ENCODE measurements around the gene SSBP3.
"Not testable (repeated sequence)": the region's sequence is repeated elsewhere in the genome, so short reads cannot be mapped to it uniquely, and the experiment has no call there.

The SSBP3 gene

DNA sequence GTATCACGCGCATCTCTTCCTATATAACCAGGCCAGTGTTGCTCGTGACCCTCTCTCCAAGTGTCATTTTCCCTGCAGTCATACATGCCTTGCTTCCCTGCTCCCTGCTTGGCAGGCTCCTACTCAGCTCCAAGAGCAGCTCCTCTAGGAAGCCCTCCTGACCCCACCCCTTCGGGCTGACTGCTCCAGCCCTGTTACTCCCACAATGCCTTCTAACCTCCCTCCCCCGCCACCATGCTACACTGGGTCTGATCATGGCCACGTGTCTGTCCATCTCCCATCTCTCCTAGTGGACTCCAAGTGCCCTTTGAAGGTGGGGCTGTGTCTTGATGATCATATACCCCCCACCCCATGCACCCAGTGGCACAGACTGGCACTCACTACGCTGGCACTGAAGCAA, 161.5 kb downstream of the SSBP3 start:
- no peak for DNase-seq (ENCODE audit: low spot score)

DNA sequence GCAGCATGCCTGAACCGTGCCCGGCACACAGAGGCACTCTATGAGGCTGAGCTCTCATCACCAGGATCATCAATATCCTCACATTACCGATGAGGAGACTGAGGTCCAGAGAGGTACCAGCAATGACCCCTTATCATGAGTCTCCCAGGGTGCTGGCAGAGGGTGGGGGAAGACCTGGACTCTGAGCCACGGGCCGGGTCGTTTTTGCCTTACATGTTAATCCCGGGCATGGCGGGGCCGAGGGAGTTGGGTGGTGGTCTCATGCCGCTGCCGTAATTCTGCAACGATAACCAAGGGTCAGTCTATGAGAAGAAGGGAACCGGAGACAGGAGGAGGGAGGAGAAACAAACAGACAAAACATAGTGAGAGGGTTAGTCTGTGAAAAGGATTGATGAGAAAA, 163.2 kb downstream of the SSBP3 start:
- no peak for DNase-seq (ENCODE audit: low spot score)

DNA sequence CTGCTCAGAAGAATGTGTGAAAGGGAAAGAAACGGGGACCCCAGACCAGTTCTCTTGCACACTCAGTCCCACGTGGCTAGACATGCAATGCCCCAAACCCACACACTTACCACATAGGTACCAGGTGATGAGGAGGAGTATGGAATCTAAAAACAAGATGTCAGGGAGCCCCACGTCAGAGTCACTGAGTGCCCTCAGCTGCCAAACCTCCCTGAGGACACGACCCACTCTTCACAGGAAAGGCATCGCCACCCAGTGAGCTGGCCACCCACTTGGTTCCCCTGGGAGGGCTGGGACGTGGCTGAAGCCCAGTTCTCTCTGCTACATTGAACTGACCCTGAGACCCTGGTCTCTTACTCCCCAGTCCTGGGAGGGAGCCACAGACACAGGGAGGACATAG, 164.8 kb downstream of the SSBP3 start:
- DNase-seq (ENCODE audit: low spot score), result no peak

DNA sequence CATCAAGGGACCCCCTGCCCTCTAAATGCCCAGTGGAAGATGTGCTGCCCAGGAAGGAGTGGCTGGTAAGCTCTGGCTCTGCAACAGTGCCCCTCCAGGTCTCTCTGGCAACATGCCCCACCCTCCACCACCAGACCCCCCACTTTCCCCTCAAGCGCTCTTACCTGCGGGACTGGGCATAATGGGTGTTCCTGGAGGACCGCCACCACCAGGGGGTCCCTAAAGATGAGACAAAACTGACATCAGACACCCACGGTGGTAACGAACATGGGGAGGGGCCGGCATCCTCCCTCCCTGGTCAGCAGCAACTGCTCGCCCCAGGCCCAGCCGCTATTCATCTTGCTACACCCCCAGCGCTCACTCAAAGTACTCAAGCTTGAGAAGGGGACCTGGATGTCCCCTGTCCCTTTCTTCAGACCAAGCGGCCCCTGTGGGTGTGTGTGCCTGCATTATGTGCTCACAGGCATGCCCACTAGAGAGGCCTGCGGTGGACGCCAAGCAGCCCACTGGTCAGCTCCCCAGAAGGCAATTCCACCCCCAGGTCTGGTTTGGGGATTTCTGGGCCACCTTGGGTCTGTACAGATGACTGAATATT, 165.4 kb downstream of the SSBP3 start:
- DNase-seq (ENCODE audit: low spot score), result no peak

GRCh38 chr1:54239631-54240031, 166.6 kb downstream of the SSBP3 start:
- DNase-seq (ENCODE audit: low spot score), result no peak

DNA sequence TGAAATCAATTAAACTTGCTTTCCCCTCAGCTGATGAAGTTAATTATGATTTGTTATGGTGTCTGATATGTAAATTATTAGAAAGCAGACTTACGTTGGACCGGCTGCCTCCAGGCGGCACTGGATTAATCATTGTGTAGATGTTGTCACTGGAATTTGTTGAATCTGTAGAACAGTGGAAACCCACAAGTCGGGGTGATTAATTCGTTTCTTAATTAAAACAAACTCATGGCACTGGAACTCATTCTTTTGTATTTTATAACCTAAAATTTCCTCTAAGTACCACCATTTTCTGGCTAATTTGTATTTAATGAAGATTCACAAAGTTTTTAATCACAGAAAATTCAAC, 167.2 kb downstream of the SSBP3 start:
- no peak for DNase-seq (ENCODE audit: low spot score)

DNA sequence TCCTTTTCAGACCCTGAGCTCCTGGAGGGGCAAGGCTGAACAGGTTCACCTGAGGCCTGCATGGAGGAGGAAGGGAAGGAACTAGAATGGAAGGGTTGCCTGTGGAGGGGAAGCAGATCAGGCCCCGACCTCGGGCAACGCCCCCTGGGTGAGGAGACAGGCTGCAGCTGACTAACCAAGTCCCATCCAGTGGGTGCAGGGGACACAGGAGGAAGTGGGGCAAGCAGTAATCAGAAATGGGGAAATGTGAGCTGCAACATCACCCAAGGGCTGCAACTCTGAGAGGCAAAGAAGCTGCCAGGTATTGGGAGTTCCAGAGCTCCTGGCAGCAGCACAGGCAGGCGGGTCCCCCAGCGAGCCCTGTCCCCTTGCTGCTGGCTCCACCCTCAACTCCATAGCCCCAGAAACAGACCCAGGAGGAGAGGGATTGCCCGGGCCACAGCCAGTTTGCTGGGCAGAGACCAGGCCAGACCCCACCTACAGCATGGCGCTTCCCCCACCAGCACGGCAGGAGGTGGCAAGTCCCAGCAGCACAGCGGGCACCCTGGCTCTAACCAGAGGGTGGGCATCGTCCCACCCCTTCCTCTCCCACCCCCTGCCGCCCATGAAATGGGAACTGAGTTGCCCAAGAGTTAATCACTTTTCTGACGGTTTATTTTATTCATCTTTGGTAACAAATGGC, 167.7 kb downstream of the SSBP3 start:
- DNase-seq (ENCODE audit: low spot score), result no peak

- DNase-seq (ENCODE audit: low spot score), result no peak
These were observed 168.6 kb downstream of the SSBP3 start for GRCh38 chr1:54237586-54237985.

GRCh38 chr1:54234284-54234683, 171.9 kb downstream of the SSBP3 start:
- DNase-seq (ENCODE audit: low spot score), result no peak

DNA sequence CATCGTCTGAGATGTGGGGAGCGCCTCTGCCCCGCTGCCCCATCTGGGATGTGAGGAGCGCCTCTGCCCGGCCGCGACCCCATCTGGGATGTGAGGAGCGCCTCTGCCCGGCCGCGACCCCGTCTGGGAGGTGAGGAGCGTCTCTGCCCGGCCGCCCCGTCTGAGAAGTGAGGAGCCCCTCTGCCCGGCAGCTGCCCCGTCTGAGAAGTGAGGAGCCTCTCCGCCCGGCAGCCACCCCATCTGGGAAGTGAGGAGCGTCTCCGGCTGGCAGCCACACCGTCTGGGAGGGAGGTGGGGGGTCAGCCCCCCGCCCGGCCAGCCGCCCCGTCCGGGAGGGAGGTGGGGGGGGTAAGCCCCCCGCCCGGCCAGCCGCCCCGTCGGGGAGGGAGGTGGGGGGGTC, 173.0 kb downstream of the SSBP3 start:
- not testable (repeated sequence) for DNase-seq (ENCODE audit: low spot score)

- peak; percentile 26 for DNase-seq (ENCODE audit: low spot score)
These were observed 175.5 kb downstream of the SSBP3 start for GRCh38 chr1:54230507-54231339.

DNA sequence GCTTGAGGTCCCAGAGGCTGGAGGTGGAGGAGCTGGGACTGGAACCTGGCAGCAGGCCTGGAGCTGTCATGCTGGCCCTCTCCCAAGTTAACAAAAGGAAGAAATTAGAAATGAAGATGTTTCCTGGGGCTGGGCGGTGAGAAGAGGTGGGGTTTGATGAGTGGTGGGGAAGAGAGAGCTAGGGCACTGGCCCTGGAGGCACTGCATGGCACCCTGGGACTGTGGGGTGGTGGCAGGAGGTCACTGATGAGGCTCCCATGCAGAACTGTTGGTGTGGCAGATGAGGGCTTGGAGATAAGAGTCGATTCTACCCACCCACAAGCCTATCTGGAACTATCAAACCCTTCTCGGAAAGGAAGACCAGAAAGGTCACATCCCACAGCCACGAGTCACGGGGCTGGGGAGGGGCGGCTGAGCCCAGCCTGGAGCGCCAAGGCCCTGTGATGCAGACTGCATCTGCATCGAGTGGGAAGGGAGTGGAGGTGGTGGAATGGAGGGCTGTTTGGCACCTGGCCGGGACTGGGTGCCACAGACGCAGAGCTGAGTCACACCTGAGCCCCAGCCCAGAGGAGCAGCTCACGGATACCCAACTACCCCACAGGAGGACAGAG, 176.8 kb downstream of the SSBP3 start:
- DNase-seq (ENCODE audit: low spot score), result peak; percentile 20

- no peak for DNase-seq (ENCODE audit: low spot score)
These were observed 177.5 kb downstream of the SSBP3 start for GRCh38 chr1:54228638-54229079.

- no peak for DNase-seq (ENCODE audit: low spot score)
These were observed 178.3 kb downstream of the SSBP3 start for GRCh38 chr1:54227891-54228310.

GRCh38 chr1:54227091-54227602, 179.0 kb downstream of the SSBP3 start:
- DNase-seq (ENCODE audit: low spot score), result no peak

GRCh38 chr1:54225986-54226559, 180.1 kb downstream of the SSBP3 start:
- no peak for DNase-seq (ENCODE audit: low spot score)

DNA sequence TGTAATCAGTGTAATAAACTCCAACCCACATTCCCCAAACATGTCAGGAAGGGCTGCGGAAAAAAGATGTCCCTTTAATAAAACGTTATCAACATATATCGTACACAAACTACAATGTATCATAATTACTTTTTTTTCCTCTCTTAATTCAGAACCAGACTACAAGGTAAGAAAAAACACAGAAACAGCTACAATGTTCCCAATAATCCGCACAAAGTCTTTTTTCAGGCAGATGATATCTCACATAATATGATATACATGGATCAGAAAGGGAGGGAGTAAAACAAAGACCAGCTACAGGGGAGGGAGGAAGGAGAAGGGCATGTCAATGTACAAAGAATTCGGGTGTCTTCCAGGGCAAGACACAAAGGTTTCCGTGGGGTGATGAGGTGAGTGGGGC, 180.8 kb downstream of the SSBP3 start:
- no peak for DNase-seq (ENCODE audit: low spot score)

DNA sequence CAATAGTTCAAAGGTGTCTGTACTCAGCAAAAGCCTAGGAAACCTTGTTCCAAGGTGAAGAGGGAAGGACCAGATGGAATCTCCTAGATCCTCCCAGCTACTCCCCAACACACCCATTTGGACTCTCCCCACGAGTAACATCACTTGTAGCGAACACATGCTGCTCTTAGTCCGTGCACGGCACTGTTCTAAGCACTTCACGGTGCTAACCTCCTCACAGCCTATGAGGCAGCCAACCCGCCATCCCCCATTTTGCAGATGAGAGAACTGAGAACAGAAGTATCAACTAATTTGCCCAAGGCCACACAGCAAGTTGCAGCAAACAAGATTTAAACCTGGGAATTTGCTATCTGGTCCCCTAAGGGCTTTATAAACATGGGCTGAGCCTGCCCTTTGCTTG, 182.0 kb downstream of the SSBP3 start:
- no peak for DNase-seq (ENCODE audit: low spot score)

DNA sequence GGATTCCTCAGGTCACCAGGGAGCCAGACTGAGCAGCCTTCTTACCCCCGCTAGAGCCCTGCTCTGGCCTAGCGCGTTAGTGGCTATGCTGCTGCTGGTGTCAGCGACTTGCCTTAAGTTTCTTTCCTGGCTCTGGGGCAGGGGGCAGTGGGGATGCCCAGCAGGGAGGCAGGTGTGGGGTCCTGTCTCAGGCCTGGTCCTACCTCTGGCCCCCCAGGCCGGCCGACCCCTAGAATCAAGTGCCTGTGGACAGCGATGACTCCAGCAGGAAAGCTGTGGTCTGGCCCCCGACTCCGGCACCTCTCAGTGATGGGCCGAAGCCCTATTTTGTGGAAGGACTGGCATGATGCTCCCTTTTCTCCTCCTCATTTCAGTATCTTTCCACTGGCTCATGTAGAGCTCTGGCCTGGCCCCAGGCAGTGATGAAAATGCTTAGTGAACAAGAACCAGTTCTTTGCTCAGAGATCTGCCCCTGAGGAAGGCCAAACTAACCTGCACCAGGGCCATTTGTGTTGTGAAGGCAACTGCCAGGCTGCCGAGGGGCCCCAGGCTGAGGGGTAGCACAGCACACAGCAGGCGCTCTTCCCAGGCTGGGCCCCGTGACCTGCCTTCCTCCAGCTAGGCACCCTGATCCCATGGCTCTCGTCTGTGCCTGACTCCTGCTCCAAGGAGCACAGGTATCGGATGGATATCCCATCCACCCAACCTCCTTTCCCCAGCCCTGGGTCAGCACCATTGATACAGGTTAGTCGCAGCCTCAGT, 182.6 kb downstream of the SSBP3 start:
- no peak for DNase-seq (ENCODE audit: low spot score)

DNA sequence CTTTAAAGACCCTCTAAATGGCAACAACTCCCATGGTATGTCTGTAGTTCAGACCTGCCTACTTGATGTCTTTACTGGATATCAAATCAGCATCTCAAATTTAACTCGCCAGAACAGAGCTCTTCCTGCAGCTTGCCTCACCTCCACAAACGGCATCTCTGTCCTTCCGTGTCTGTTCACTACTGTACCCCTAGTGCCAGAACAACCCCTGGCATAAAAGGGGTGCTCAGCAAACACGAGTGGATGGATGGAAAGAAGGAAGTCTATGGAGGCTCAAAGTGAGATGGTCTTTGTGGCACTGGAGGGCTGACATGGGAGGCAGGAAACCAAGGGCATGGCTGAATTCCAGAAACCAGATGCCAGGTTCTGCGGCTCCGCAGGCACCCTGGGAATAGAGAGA, 183.5 kb downstream of the SSBP3 start:
- no peak for DNase-seq (ENCODE audit: low spot score)

DNA sequence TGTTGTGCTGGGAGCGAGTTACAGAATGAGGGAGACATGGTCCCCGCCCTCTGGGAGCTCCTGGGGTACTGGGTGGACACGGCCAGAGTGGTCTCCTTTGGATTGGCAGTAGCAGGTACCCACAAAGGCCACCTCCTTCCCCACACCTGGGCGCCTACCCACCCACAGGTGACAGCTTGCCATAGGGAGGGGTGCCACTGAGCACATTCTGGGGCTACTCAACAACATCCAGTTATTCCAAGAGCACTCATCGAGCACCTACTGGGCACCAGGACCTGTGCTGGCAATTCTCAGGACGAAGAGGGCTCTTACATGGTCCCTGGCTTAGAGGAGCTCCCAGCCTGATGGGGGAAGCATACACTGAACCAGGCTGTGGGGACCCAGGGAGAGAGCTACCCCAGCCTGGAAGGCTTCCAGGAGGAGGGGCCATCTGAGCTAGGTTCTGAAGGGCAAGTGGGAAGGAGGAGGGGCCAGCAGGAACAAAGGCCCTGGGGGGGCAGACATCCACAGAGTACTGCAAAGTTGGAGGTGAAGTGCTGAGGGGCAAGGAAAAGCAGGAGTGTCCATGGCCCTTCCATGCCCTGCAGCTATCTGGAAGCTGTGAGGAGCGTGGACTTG, 184.2 kb downstream of the SSBP3 start:
- no peak for DNase-seq (ENCODE audit: low spot score)

Measured in CD4-positive, alpha-beta T cell treated with Interleukin-2 at 100 ng/mL for 4 hours (primary cell).